T-cell (primary cell): Measurements from ENCODE around the gene ACAP3. TPM values are rescaled to one million over a fixed set of nuclear protein-coding genes. Genes with fewer than 3 reads are reported as not detected.

Experiments used
- ATAC-seq, 4 experiments: fragments of 200-7000 bp in 3 of 4; fragments of 150-1000 bp in 1 of 4; cut with Tn5 transposase; replicated peaks in 1 of 4; 1 replicate in 3 of 4; 2 replicates in 1 of 4; pipeline ENCODE4 v1.10.0; 2021; ENCODE audit warnings: moderate library complexity in 3 of 4, mild to moderate bottlenecking in 2 of 4, moderate number of reproducible peaks in 1 of 4
- CTCF ChIA-PET, 2 donors: fragments of 300-600 bp; sonication (Branson Sonifier 250); formaldehyde crosslinking; loops; one replicate each; lab custom pipeline; 2022; ENCODE audit warnings: antibody characterized with exemption in 2 of 2; lab: Charles Lee
- POLR2A ChIA-PET, 2 donors: fragments of 300-600 bp; sonication (Branson Sonifier 250); formaldehyde crosslinking; loops; one replicate each; lab custom pipeline; 2022; ENCODE audit warnings: antibody characterized with exemption in 2 of 2; lab: Charles Lee
- DNase-seq, 35 experiments: peaks; one replicate each; pipeline versions ENCODE4 v3.0.0 to v3.0.0-alpha.2; 2013 to 2023
- H3K27ac ChIP-seq: one replicate; pipeline ENCODE4 v1.5.1; 2013; ENCODE audit warnings: low read length
- H3K27me3 ChIP-seq, 2 experiments: replicated peaks in 1 of 2; 1 replicate in 1 of 2; 2 replicates in 1 of 2; pipeline versions ENCODE4 v1.6.1 to v1.7.0; 2013; ENCODE audit warnings: low read length in 1 of 2, mixed read lengths in 1 of 2; ENCODE audit not compliant: control insufficient read depth in 2 of 2, insufficient read depth in 2 of 2; ENCODE audit errors: extremely low read depth in 1 of 2
- H3K36me3 ChIP-seq, 2 donors: 1 replicate in 1 of 2; 2 replicates in 1 of 2; pipeline versions ENCODE4 v1.6.1 to v1.7.0; 2013; ENCODE audit warnings: low read length in 1 of 2; ENCODE audit not compliant: control insufficient read depth in 2 of 2, insufficient read depth in 1 of 2; ENCODE audit errors: extremely low read depth in 1 of 2
- H3K4me1 ChIP-seq, 2 experiments: 1 replicate in 1 of 2; 2 replicates in 1 of 2; pipeline versions ENCODE4 v1.6.1 to v1.7.0; 2013; ENCODE audit warnings: low read length in 2 of 2, mixed read lengths in 1 of 2; ENCODE audit not compliant: insufficient read depth in 2 of 2, control insufficient read depth in 1 of 2; ENCODE audit errors: extremely low read depth in 1 of 2
- H3K4me3 ChIP-seq, 2 donors: 1 replicate in 1 of 2; 2 replicates in 1 of 2; pipeline versions ENCODE4 v1.5.1 to v1.7.0; 2013; ENCODE audit warnings: mild to moderate bottlenecking in 2 of 2, low read length in 1 of 2, moderate library complexity in 1 of 2; ENCODE audit not compliant: control insufficient read depth in 1 of 2; ENCODE audit errors: extremely low read depth in 1 of 2
- H3K9me3 ChIP-seq: 2 replicates; pipeline ENCODE4 v1.7.0; 2013
- H3K27ac Mint-ChIP-seq, 2 donors: one replicate each; pipeline ENCODE4 v1.8.0; 2020 to 2021; ENCODE audit warnings: mild to moderate bottlenecking in 2 of 2, mixed read lengths in 2 of 2
- H3K27me3 Mint-ChIP-seq, 2 donors: one replicate each; pipeline ENCODE4 v1.8.0; 2021 to 2022; ENCODE audit warnings: mixed read lengths in 2 of 2
- H3K36me3 Mint-ChIP-seq: one replicate; pipeline ENCODE4 v1.8.0; 2021; ENCODE audit warnings: mixed read lengths
- H3K4me1 Mint-ChIP-seq, 3 donors: one replicate each; pipeline ENCODE4 v1.8.0; 2020 to 2022; ENCODE audit warnings: mixed read lengths in 3 of 3, mild to moderate bottlenecking in 1 of 3
- H3K4me3 Mint-ChIP-seq, 3 donors: one replicate each; pipeline ENCODE4 v1.8.0; 2020 to 2022; ENCODE audit warnings: mild to moderate bottlenecking in 3 of 3, mixed read lengths in 3 of 3, moderate library complexity in 3 of 3
- H3K9me3 Mint-ChIP-seq, 3 donors: one replicate each; pipeline ENCODE4 v1.8.0; 2020 to 2022; ENCODE audit warnings: mixed read lengths in 3 of 3
- WGBS: methylation state at CpG from one replicate; pipeline ENCODE4 v1.1.5; 2013; ENCODE audit warnings: missing lambda C conversion rate; ENCODE audit not compliant: insufficient coverage; 5-methylcytosine and 5-hydroxymethylcytosine counted together
- total RNA-seq, 35 experiments: library from RNA in 6 of 35; stranded (reverse) in 6 of 35; fragments of 120-200 nt in 1 of 35; gene quantifications; one replicate each; pipeline versions ENCODE4 v1.2.1 to v1.2.4 and lab custom pipeline; 2013 to 2026

The ACAP3 gene
- total RNA-seq, 5 donors from 2014 or later (not counting 1 experiment from before 2014, with no cell fraction given): 63.0 to 107 (median 99.8) TPM

DNA sequence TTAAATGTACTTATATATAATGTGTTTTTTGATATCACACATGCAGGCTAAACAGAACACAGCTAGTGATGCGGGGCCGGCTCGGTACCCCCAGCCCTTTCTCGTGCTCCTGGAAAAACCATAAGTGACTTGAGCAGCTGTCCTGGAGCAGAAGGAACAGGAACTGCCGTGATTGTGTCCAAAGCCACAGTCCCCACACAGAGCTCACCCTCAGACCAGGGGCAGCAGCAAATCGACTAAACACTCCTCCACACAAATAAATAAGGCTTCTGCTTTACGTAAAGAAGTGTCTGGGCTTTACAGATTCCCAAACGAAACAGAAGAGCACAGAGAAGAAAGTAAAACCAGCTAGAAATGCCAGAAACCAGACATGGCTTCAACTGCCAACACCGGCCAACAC lies 43.7 kb downstream of the ACAP3 start:
- H3K4me3 ChIP-seq: no peak overlapping the region
- POLR2A ChIA-PET: no interaction called here
- Mint-ChIP-seq H3K9me3 (no peaks in the 10 kb centered on the region), H3K36me3 (peaks cover 26% of the 10 kb centered on the region), H3K27ac (no peak overlapping the region), H3K4me3 (no peak overlapping the region), H3K4me1 (peaks cover 13 to 30% (median 28%) of the 10 kb centered on the region in 3 donors), H3K27me3 (no peaks in the 10 kb centered on the region)
- no peaks in the 10 kb centered on the region for H3K27me3 ChIP-seq
- CTCF ChIA-PET: interaction anchor here in 1 of 2 donors (0.6 kb wide), 1 partner anchor 15 kb away, joined by 3 read pairs; no protein-coding TSS in a partner anchor
- ATAC-seq (no peak), DNase-seq (no peak)
- no peaks in the 10 kb centered on the region for H3K9me3 ChIP-seq
- H3K4me1 ChIP-seq: peaks cover 0 to 20% of the 10 kb centered on the region in 2 experiments
- H3K27ac ChIP-seq: no peak overlapping the region
- WGBS: 100% methylated on average over 4 of the region's 9 CpGs
- peaks cover 26 to 72% of the 10 kb centered on the region in 2 donors for H3K36me3 ChIP-seq

DNA sequence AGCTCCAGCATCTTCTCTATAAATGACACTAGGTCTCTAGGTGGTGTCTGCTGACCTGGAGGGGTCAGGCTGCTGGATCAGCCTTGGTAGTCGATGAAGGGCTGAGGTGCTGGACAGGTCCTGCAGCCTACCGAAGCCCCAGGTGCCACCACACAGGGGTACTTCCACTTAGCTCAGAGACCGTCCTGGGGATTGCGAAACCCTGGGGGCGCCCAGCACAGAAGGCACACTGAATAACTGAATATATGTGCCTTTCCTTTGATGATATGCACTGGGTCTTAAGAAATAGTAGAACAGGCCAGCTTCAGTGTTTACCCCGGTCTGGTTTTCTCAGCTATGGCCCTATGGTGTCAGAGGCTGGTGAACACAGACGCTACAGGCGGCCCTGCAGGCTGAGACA lies 45.0 kb downstream of the ACAP3 start:
- POLR2A ChIA-PET: no interaction called here
- CTCF ChIA-PET: no interaction called here

DNA sequence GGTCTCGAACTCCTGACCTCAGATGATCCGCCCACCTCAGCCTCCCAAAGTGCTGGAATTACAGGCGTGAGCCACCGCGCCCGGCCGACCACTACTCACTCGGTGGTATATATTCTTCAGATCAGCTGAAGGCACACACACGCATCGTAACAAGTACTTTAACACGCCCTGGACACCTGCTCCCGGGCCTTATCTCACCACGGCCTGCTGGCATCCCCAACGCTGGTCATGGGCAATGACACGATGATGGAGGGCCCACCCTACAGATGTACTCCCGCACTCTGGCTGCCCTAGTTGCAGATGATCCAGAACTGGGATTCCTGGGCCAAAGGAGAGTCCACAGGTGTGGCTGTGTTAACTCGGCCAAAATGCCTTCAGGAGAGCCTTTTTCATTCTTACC lies 45.7 kb downstream of the ACAP3 start:
- H3K4me3 ChIP-seq: no peak overlapping the region
- H3K27me3 ChIP-seq: no peaks in the 10 kb centered on the region
- no peak for ATAC-seq
- CTCF ChIA-PET: no interaction called here
- Mint-ChIP-seq H3K27me3 (no peaks in the 10 kb centered on the region), H3K27ac (no peak overlapping the region), H3K4me1 (peaks cover 10 to 23% (median 19%) of the 10 kb centered on the region in 3 donors), H3K9me3 (no peaks in the 10 kb centered on the region), H3K4me3 (no peak overlapping the region), H3K36me3 (peaks cover 27% of the 10 kb centered on the region)
- WGBS: 96% methylated on average over 15 of the region's 17 CpGs
- no peaks in the 10 kb centered on the region for H3K9me3 ChIP-seq
- H3K36me3 ChIP-seq: peaks cover 22 to 68% of the 10 kb centered on the region in 2 donors
- peaks cover 0 to 18% of the 10 kb centered on the region in 2 experiments for H3K4me1 ChIP-seq
- H3K27ac ChIP-seq: no peak overlapping the region
- POLR2A ChIA-PET: no interaction called here
- DNase-seq: no peak

More for the DNA sequence above, 45.0 kb downstream of the ACAP3 start:
- H3K27me3 Mint-ChIP-seq: no peaks in the 10 kb centered on the region
- Histone ChIP-seq H3K4me3 (no peak overlapping the region), H3K27ac (no peak overlapping the region), H3K9me3 (no peaks in the 10 kb centered on the region), H3K36me3 (peaks cover 24 to 70% of the 10 kb centered on the region in 2 donors), H3K4me1 (peaks cover 0 to 18% of the 10 kb centered on the region in 2 experiments), H3K27me3 (no peaks in the 10 kb centered on the region)
- H3K9me3 Mint-ChIP-seq: no peaks in the 10 kb centered on the region
- H3K4me1 Mint-ChIP-seq: peaks cover 13 to 22% (median 21%) of the 10 kb centered on the region in 3 donors
- DNase-seq (no peak), ATAC-seq (no peak)
- no peak overlapping the region for H3K4me3 Mint-ChIP-seq
- H3K27ac Mint-ChIP-seq: no peak overlapping the region
- peaks cover 27% of the 10 kb centered on the region for H3K36me3 Mint-ChIP-seq
- 100% methylated on average over 4 of the region's 8 CpGs for WGBS

DNA sequence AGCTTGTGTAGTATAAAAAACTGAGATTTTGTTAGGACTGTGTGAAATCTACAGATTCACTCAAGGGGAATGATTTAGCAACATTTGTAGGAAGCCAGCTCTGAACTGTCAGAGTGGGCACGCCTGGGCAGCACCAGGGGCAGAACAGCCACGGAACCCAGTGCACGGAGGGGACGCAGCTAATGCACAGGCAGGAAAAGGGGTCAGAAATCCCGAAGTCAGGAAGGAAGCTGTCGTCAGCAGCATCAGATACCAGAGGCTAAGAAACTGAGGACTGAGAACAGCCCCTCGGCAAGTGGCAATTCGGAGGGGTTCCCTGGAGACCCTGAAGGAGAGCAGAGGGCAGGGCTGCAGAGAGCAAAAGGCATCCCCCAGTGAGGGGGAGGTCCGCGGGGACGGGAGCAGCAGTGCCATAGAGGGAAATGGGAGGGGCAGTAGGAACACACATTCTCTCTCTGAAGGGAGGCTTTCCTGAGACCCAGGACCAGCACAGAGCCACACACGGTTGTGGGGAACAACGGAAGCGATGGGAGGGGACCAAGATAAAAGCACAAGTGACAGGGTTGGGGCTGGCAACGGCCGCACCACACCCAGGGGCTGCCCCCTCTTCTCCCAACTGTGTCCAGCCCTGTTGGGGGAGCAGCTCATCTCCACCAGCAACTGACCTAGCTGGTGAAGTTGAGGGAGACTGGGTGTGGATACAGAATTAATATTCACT lies 46.7 kb downstream of the ACAP3 start:
- POLR2A ChIA-PET: no interaction called here
- CTCF ChIA-PET: interaction anchor here (0.5 to 0.6 kb wide), 3 partner anchors 8 to 140 kb away, joined by 3 to 6 read pairs (median 3); no protein-coding TSS in a partner anchor
- Mint-ChIP-seq H3K4me3 (peak overlapping the region in 2 of 3 donors; percentile 21 to 54), H3K27ac (peak overlapping the region; percentile 59 to 73), H3K4me1 (peaks cover 8 to 23% (median 18%) of the 10 kb centered on the region in 3 donors), H3K36me3 (peaks cover 29% of the 10 kb centered on the region), H3K9me3 (no peaks in the 10 kb centered on the region), H3K27me3 (no peaks in the 10 kb centered on the region)
- Histone ChIP-seq H3K4me3 (no peak overlapping the region), H3K9me3 (no peaks in the 10 kb centered on the region), H3K36me3 (peaks cover 23 to 73% of the 10 kb centered on the region in 2 donors), H3K27me3 (no peaks in the 10 kb centered on the region), H3K27ac (no peak overlapping the region), H3K4me1 (peaks cover 0 to 18% of the 10 kb centered on the region in 2 experiments)
- 79% methylated on average over 14 of the region's 16 CpGs for WGBS
- ATAC-seq (peak; percentile 21 to 77 (median 49)), DNase-seq (no peak)

DNA sequence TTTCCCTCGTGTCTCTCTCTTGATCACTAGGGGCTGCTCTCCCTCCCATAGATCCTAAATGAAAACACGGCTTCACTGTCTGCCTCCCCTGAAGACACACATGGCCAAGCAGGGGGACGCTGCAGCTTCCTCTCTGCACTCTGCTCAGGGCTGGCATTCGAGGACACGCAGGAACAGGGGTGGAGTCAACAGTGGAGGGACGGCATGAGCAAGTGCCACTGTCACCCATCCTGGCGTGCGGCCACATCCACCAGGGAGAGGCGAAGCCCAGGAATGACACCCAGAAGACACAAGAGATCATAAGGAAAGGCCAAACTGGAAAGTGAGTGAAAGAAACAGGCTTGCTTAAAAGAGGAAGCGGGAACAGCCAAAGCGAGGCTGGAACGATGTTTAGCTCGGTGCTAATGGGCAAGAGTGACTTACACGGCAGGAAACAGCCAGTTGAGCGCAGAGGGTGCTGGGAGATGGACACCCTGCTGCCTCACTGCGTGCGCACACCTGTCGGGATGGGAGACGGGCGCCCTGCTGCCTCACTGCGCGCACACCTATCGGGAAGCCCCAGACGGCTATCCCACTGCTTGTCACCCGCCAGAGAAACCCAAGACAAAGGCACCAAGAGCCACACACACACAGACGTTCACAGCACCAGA lies 47.7 kb downstream of the ACAP3 start:
- Mint-ChIP-seq H3K27ac (peak overlapping the region in 1 of 2 donors; percentile 66), H3K4me1 (peaks cover 8 to 19% (median 16%) of the 10 kb centered on the region in 3 donors), H3K36me3 (peaks cover 33% of the 10 kb centered on the region), H3K9me3 (no peaks in the 10 kb centered on the region), H3K4me3 (peak overlapping the region in 1 of 3 donors; percentile 54), H3K27me3 (no peaks in the 10 kb centered on the region)
- 94% methylated on average over 25 of the region's 26 CpGs for WGBS
- H3K27me3 ChIP-seq: no peaks in the 10 kb centered on the region
- H3K9me3 ChIP-seq: no peaks in the 10 kb centered on the region
- DNase-seq (no peak), ATAC-seq (no peak)
- ChIA-PET CTCF (interaction anchor here in 1 of 2 donors (0.6 kb wide), 1 partner anchor 9 kb away, joined by 6 read pairs; no protein-coding TSS in a partner anchor), POLR2A (no interaction called here)
- no peak overlapping the region for H3K4me3 ChIP-seq
- H3K36me3 ChIP-seq: peaks cover 22 to 71% of the 10 kb centered on the region in 2 donors
- H3K4me1 ChIP-seq: peaks cover 0 to 18% of the 10 kb centered on the region in 2 experiments
- no peak overlapping the region for H3K27ac ChIP-seq

DNA sequence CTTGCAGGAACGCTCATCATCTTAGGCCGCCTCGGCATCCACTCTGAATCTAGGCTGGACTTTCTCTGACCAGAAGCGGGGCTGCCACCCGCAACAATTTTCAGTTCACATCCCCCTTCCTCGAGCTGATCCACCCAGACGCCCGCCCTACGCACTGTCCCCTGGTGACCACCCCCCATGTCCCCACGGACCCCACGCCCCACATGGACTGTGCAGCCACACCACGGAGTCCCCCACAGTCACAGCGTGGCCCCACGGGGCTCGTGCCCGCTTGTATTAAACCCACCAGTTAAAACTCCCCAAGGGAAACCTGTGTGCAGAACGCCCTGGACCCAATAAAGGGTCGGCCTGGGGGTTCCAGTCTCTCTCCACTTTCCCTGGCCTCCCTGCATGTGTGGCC lies 48.2 kb downstream of the ACAP3 start:
- H3K4me1 Mint-ChIP-seq: peaks cover 8 to 19% (median 16%) of the 10 kb centered on the region in 3 donors
- DNase-seq (no peak), ATAC-seq (no peak)
- peaks cover 0 to 18% of the 10 kb centered on the region in 2 experiments for H3K4me1 ChIP-seq
- no peak overlapping the region for H3K4me3 Mint-ChIP-seq
- peaks cover 37% of the 10 kb centered on the region for H3K36me3 Mint-ChIP-seq
- CTCF ChIA-PET: no interaction called here
- H3K4me3 ChIP-seq: no peak overlapping the region
- H3K27ac ChIP-seq: no peak overlapping the region
- POLR2A ChIA-PET: no interaction called here
- 98% methylated on average over 16 of the region's 18 CpGs for WGBS
- H3K36me3 ChIP-seq: peaks cover 17 to 73% of the 10 kb centered on the region in 2 donors
- H3K9me3 ChIP-seq: no peaks in the 10 kb centered on the region
- no peaks in the 10 kb centered on the region for H3K9me3 Mint-ChIP-seq
- no peak overlapping the region for H3K27ac Mint-ChIP-seq
- no peaks in the 10 kb centered on the region for H3K27me3 ChIP-seq
- no peaks in the 10 kb centered on the region for H3K27me3 Mint-ChIP-seq
